GM19467 (cell line): ENCODE measurements around the gene ACTN2.

ENCODE experiments used
- ATAC-seq: cut with Tn5 transposase; IDR thresholded peaks from one replicate; pipeline ENCODE4 v1.9.1; 2021; ENCODE audit warnings: mild to moderate bottlenecking, moderate library complexity; ENCODE audit not compliant: unreplicated experiment

The ACTN2 gene

GRCh38 chr1:236765831-236766230 lies 79.5 kb downstream of the ACTN2 start:
- no peak for ATAC-seq

- ATAC-seq: no peak
Observed at GRCh38 chr1:236766506-236766905, 80.2 kb downstream of the ACTN2 start.

DNA sequence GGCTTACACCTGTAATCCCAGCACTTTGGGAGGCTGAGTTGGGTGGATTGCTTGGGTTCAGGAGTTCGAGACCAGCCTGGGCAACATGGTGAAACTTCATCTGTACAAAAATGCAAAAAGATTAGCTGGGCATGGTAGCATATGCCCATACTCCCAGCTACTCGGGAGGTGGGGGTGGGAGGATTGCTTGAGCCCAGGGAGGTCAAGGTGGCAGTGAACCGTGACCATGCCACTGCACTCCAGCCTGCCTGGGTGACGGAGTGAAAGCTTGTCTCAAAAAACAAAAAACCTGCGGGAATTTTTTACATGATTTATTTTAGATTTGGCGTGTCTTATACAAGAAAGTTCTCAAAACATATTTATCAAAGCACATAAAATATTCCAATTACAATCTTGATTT lies 81.0 kb downstream of the ACTN2 start:
- no peak for ATAC-seq

DNA sequence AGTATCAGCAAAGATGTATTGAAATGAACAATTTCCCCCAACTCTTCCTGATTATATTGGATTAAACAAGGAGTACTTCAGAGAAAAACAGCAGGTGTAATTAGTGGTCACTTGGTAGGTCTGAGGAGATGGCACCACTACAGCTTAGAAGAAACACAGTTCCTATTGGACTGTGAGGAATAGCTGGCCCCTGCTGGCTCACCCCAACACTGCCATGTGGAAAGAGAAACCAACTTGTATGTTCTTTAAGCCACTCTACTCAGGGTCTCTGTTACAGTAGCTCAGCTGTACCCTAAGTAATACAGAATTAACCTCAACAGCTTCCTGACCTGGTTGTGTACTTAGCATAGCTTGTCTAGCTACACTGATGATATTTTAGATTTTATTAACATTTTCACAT lies 82.3 kb downstream of the ACTN2 start:
- ATAC-seq: no peak

DNA sequence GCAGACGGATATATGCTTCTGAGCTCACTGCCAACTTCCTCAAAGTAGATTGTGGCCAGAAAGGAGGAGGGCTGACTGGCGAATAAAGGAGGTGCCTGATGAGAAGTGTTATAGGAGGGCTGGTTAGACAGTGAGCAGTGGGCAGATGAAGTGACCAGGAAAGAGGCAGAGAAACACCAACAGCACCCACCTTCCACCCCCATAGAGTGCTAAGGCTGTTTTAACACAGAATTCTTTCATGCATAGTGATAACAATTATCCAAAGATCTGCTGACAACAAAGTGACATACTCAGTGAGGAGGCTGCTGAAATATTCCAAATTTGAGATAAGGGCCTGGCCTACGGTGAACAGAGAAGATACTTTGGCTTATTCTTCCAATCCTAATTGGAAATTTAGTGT lies 87.6 kb downstream of the ACTN2 start:
- ATAC-seq: no peak

- no peak for ATAC-seq
Observed at GRCh38 chr1:236774926-236775325, 88.6 kb downstream of the ACTN2 start.

GRCh38 chr1:236779312-236779711 lies 93.0 kb downstream of the ACTN2 start:
- ATAC-seq: no peak

DNA sequence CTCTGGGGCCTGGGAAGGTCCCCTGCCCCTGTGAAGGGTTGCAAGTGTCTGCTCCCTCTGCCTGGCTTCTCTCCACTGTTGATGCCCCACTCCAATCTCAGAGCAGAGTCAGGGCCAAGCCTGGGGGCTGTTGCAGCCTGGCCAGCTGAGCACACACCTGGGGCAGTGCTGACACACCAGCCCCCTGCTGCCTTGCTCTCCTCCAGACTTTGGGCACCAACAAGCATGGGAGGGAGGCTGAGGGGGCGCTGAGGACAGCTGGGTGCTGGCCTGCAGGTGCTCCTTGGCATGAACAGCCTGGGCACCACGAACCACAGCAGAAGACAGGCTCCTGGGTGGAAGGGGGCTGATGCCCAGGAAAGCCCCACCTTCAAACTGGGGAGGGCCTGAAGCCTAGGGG lies 99.2 kb downstream of the ACTN2 start:
- ATAC-seq: no peak

DNA sequence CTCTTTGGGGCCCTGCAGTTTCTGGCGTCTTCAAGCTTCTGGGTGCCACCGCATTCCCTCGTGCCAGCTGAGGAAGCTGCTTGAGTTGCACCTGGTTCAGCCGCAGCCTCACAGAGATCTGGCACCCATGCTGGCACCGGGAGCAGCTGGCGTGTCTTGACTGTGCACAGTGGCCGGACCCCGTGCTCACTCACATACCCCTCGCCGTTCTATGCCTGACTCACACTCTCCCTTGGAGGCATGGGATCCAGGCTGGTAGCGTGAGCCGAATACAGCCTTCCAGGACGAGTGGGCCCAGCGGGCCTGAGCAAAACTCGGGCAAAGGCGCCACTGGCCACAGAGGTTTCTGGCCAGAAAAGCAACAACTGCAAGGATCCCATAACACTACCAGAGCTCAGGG lies 100.2 kb downstream of the ACTN2 start:
- ATAC-seq: no peak

DNA sequence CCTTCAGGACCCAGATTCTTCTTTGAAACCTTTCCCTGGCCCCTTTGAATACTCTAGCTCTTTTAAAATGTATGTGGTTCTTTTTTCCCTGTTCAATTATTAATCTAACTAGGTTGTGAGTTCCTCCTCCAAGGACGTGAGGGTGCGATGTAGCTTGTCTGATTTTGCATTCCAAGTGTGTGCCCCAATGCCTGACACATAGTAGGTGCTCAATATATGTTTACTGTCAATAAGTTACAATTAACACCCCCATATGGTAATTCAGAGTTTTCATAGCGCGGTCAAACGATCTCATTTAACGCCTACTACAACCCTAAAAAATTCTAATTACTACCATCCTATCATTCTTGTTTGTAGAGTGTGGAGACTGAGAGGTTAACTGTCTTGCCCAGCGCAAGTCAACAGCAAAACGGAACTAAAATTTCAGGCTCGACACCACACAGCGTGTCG lies 108.3 kb downstream of the ACTN2 start:
- ATAC-seq: no peak

GRCh38 chr1:236795035-236795756 lies 108.9 kb downstream of the ACTN2 start, which contains the start of gene MTR:
Gene MTR (plus strand): TSS chr1:236795292. CDS start chr1:236795704, 412 bp downstream.
- peak; percentile 99 for ATAC-seq

- ATAC-seq: peak; percentile 26
Observed at GRCh38 chr1:236795757-236796667, 109.7 kb downstream of the ACTN2 start.

DNA sequence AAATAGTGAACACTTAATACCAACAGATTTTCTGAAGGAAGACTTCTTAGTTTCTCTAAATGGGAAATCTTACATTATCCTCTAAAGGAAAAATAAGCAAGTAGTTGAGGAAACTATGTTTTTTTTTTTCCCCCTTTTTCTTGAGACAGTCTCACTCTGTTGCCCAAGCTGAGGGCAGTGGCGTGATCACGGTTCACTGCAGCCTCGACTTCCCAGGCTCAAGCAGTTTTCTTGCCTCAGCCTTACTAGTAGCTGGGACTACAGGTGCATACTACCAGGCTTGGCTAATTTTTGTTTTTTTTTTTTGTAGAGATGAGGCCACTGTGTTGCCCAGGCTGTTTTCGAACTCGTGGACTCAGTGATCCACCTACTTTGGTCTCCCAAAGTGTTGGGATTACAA lies 112.7 kb downstream of the ACTN2 start:
- ATAC-seq: no peak

DNA sequence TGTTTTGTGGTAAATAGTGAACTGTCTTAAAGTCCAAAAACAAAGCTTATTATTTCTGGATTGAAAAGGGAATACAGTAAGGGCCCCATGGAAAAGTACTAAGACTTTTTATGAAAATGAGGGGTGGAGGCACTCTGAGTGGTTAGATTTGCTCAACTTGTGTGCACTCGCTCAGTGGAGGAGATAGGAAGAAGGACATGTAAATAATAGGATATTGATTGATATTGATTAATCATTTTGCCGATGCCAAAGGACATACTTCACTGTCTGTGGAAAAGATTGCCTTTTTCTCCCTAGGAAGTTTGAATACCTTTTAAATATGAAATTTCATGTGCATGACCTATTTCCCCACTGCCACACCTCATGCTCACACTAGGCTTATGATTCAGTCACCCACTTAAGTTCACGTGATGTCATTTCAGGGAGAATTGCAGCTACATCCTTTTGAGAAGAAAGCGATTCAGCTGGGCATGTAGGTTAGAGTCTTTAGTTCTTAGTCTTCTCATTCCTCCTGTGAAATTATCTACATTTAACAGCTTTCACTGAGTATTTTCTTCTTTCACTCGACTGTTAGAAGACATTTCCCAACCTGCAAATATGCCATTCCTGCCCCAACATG lies 113.8 kb downstream of the ACTN2 start:
- ATAC-seq: no peak

DNA sequence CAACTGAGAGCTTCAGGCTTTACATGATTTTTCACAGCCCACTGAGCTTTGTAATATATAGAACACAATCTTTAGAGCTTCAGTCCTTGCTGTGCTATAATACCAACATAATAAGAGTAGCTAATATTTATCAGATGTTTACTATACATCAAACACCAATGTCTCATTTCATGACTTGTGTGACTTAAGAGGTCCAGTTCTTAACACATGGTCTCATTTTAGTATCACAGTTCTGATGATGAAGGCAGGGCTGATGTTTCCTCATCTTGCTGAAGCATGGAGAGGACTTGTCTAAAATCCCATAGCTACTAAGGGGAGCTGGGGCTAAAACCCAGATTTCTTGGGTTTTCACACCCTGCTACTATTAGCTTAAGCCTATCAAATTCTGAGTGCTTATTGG lies 114.3 kb downstream of the ACTN2 start:
- ATAC-seq: no peak

GRCh38 chr1:236802264-236802663 lies 116.0 kb downstream of the ACTN2 start:
- ATAC-seq: no peak

DNA sequence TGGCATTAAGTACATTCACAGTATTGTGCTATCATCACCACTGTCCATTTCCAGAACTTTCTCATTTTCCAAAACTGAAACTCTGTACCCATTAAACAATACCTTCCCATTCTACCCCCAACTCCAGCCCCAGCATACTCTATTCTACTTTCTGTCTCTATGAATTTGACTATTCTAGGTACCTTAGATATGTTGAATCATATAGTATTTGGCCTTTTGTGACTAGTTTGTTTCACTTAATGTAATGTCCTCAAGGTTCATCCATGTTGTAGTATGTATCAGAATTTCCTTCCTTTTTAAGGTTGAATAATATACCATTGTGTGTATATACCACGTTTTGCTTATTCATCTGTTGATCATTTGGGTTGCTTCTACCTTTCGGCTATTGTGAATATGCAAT lies 120.3 kb downstream of the ACTN2 start:
- ATAC-seq: no peak

DNA sequence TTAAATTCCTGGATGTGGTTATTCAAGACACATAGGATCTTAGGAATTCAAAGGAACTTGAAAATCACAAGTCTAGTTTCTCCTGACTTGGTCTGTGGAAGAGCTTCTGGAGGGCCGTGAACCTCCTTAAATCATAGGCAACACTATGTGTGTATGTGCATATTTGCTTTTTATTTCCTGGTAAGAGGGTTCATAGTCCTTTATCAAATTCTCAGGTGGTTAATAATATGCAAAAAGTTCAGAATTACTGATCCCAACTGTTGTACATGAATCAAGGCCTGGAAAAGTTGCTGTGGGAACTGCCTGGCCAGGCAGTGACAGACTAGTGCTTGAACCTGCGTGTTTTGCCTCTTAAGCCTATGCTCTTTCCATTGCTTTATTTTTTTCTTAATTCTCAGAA lies 121.7 kb downstream of the ACTN2 start:
- no peak for ATAC-seq

GRCh38 chr1:236808564-236809130 lies 122.3 kb downstream of the ACTN2 start:
- ATAC-seq: no peak

DNA sequence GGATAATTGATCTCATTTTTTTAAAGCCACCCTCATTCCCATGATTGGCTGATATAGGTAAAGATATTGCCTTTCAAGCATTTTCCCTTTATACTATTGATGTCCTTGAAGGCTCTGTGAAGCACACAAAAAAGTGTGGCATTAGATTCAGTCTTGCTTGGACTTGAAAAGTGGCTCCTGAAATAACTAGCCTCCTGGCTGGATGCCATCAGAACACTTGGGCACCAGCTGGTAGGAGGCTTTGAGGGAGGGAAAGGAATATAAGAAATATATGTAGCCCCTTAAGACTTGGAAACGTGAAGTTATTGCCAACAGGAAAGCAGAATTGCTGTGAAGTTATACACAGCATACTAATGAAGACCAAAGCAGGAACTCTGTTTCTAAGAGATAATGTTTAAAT lies 122.8 kb downstream of the ACTN2 start:
- no peak for ATAC-seq

DNA sequence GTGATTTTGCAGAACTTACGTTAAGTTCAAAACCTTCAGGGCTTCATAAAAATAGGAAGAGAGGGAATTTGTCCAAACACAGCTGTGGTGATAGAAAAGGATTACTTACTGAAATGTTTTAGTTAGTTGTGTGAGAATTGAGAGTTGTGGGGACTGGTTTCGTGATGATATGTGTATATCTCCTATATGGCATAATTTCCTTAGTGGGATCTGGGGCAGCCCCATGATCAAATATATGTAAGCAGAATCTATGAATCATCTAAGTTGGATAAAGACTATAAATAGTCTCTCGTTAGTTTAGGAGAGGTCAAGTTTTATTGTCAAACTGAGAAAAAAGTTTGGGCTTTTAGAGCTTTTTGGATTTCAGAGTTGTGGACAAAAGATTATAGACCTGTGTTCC lies 123.7 kb downstream of the ACTN2 start:
- ATAC-seq: no peak
